HG02610 (cell line): ENCODE data around the gene GPATCH1.
"Not testable (repeated sequence)": the region's sequence is repeated elsewhere in the genome, so short reads cannot be mapped to it uniquely, and the experiment has no call there.

Source experiments
- ATAC-seq: cut with Tn5 transposase; IDR thresholded peaks from one replicate; pipeline ENCODE4 v1.9.1; 2021; ENCODE audit warnings: mild to moderate bottlenecking, moderate library complexity; ENCODE audit not compliant: unreplicated experiment

GPATCH1 gene

DNA sequence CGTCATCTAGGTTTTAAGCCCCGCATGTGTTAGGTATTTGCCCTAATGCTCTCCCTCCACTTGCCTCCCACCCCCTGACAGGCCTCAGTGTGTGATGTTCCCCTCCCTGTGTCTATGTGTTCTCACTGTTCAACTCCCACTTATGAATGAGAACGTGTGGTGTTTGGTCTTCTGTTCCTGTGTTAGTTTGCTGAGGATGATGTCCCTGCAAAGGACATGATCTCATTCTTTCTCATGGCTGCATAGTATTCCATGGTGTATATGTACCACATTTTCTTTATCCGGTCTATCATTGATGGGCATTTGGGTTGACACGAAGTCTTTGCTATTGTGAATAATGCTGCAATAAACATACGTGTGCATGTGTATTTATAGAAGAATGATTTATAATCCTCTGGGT is 73.3 kb downstream of the GPATCH1 start:
- not testable (repeated sequence) for ATAC-seq

DNA sequence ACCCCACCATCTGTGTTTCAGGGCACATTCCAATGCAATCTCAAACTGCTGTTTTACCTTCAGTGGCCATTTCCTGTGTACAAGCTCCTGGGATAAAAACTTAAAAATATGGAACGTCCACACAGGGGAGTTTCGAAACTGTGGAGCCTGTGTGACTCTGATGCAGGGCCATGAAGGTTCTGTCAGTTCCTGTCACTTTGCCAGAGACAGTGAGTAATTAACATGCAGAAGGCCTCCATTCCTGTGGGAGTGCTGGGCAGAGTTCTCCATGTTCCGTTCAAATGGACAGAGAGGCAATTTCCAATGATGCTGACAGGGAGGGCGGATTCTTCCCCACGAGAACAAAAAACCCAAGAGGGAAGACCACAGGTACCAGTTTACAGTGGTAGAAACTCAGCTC is 75.4 kb downstream of the GPATCH1 start:
- no peak for ATAC-seq

DNA sequence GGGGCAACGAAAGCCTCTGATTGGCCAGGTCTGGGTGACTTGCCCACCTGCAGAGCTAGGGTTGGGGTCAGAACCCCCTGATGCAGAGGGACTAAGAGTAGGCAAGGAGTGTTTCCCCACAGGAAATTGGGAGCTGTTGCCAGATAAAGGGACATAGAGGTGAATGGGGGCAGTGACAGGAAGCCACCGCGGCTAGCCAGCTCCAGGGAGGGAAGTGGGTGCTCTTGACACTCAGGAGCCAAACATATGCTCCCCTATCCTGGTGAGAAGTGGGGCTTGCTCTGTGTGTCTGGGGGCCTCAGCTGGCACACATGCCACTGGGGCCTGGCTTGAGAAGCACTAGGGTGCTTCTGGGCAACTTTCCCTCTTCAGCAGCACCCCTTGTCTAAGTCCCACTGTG is 76.9 kb downstream of the GPATCH1 start:
- no peak for ATAC-seq

GRCh38 chr19:33158365-33158764 is 77.4 kb downstream of the GPATCH1 start:
- no peak for ATAC-seq

GRCh38 chr19:33159149-33159548 is 78.2 kb downstream of the GPATCH1 start:
- no peak for ATAC-seq

DNA sequence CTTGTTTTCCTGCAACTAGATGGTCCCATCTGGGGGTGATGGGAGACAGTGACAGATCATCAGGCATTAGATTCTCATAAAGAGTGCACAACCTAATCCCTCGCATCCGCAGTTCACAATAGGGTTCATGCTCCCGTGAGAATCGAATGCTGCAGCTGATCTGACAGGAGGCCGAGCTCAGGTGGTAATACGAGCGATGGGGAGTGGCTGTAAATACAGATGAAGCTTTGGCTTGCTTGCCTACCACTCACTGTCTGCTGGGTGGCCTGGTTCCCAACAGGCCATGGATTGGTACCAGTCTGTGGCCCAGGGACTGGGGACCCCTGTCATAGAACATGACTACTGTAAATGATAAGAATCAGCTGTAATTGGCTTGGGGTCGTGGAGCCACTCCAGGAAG is 78.9 kb downstream of the GPATCH1 start:
- no peak for ATAC-seq

DNA sequence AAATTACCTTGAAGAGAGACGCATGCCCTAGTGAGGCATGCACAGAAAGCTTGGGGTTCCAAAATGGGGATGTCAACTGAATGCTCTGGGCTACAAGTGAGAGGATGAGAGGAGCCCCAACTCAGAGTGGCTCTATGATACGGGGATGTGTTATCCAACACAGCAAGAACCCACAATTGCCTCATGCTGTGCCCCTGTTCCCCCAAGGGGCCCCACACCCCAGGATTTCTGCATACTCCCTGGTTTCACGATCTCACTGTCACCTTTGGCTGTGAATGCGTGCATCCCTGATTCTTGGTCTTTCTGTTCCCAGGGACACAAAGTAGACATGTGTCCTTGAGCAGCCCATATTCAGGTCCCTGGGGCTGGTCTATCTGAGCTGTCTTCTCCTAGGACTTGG is 80.2 kb downstream of the GPATCH1 start:
- no peak for ATAC-seq

DNA sequence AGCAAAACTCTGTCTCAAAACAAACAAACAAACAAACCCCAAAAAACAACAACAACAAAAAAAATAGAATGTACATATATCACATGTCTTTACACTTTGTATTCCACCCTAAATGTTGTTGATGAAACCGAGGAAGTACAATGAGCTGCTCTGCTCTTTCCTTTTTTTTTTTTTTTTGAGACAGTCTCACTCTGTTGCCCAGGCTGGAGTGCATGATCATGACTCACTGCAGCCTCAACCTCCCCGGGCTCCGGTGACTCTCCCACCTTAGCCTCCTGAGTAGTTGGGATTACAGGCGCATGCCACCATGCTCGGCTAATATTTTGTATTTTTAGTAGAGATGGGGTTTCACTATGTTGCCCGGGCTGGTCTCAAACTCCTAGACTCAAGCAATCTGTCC is 82.5 kb downstream of the GPATCH1 start:
- no peak for ATAC-seq

DNA sequence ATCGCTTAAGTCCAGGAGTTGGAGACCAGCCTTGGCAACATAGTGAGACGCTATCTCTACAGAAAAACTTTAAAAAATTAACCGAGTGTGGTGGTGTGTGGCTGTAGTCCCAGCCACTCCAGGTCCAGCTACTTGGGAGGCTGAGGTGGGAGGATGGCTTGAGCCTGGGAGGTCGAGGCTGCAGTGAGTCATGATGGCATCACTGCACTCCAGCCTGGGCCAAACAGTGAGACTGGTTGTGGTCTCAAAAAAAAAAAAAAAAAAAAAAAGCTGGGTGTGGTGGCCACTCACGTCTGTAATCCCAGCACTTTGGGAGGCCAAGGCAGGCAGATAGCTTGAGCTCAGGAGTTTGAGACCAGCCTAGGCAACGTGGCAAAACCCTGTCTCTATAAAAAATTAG is 85.1 kb downstream of the GPATCH1 start:
- not testable (repeated sequence) for ATAC-seq

DNA sequence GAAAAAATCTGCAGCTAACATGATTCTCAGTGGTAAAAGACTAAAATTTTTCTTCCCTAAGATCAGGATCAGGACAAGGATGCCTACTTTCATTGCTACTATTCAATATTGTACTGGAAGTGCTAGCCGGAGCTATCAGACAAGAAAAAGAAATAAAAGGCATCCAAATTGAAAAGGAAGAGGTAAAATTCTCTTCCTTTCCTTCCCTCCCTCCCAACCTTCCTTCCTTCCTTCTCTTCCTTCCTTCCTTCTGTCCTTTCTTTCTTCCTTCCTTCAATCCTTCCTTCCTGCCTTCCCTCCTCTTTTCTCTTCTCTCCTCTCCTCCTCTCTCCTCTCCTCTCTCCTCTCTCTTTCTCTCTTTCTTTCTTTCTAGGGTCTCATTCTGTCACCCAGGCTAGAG is 86.5 kb downstream of the GPATCH1 start:
- ATAC-seq = no peak

GRCh38 chr19:33168528-33168927 is 87.5 kb downstream of the GPATCH1 start:
- ATAC-seq = no peak

- ATAC-seq = no peak
These were observed 90.3 kb downstream of the GPATCH1 start for GRCh38 chr19:33171222-33171795.

DNA sequence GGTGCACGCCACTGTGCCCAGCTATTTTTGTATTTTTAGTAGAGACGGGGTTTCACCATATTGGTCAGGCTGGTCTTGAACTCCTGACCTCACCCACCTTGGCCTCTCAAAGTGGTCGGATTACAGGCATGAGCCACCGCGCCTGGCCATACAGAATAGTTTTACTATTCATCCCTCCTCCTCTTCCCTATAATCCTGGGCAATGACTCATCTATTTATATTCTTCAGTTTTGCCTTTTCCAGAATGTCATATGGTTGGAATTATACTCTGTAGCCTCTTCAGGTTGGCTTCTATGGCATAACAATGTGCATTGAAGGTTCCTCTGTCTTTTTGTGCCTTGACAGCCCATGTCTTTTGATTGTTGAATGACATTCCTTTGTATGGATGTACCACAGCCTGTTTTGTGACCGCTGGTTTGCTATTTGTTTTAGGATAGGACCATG is 91.0 kb downstream of the GPATCH1 start:
- no peak for ATAC-seq

- ATAC-seq = no peak
These were observed 93.2 kb downstream of the GPATCH1 start for GRCh38 chr19:33174186-33174585.

GRCh38 chr19:33175156-33175782 is 94.3 kb downstream of the GPATCH1 start:
- no peak for ATAC-seq

GRCh38 chr19:33175886-33176669 is 95.1 kb downstream of the GPATCH1 start:
- peak; percentile 0 for ATAC-seq

DNA sequence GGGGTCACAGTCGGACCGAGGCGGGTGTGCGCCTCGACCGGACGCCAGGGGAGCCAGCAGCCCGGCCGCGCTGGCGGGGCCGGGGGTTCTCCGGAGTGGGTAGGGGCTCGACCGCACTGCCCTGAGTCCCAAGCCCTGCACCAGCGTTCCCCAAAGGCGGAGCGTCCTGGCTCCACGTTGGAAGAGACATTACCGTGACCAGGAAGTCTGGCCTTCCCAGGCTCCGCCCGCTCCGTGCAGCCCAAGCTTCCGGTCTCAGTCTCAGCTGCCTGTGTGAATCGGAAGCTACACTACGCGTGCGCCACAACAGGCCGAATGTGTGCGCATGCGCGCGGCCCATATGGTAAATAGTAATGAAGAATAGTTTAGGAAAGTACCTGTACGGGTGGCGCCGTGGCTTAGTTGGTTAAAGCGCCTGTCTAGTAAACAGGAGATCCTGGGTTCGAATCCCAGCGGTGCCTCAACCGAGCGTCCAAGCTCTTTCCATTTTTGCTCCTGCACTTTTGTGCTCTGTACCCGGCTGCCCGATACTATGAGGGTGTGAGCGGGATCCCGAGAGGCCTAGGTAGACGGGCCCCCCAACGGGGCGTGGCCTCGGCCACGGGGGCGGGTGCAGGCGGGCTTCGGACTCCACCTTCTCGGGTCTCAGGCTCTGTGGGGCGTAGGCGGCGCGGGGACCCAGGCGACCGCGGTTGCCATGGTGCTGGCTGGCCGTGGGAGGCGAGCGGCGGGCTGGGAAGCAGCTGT is 95.9 kb downstream of the GPATCH1 start:
- peak; percentile 85 for ATAC-seq

DNA sequence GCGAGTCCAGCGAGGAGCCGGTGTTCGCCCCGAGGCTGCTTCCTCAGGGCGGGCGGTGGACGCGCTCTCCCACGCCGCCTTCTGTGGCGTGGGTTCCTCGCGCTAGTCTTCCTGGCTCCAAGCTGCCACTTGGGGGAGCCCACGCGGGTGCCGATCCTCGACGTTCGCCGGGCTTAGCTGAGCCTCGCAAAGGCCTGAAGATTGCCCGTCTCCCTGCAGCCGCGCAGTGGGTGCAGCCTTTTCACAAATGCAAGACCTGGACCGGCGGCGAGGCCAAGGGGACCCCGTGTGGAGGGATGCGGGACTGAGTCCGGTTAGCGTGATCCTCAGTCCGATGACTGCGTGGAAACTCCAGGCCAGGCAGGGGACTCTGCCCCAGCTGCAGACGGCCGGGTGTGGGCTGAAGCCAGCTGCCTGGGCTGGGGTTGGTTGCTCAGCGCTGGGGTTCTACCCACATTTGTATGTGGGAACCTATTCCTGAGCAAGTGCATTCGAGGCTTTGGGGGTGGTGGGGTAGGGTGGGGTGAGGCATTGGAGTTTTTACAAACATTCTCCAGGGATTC is 96.5 kb downstream of the GPATCH1 start:
- peak; percentile 16 for ATAC-seq
